ENCODE data around the gene PPP2R2B.
"Not testable (repeated sequence)": the region's sequence is repeated elsewhere in the genome, so short reads cannot be mapped to it uniquely, and the experiment has no call there.

The PPP2R2B gene

GRCh38 chr5:146607659-146608332 is 270.8 kb downstream of the PPP2R2B start:
- DNase-seq (ENCODE audit: low read depth): no peak

- no peak for DNase-seq (ENCODE audit: low read depth)
Measured at GRCh38 chr5:146606893-146607292, 271.7 kb downstream of the PPP2R2B start.

GRCh38 chr5:146600376-146600775 is 278.2 kb downstream of the PPP2R2B start:
- DNase-seq (ENCODE audit: low read depth): no peak

- no peak for DNase-seq (ENCODE audit: low read depth)
Measured at GRCh38 chr5:146599261-146599660, 279.3 kb downstream of the PPP2R2B start.

GRCh38 chr5:146595088-146595487 is 283.5 kb downstream of the PPP2R2B start:
- DNase-seq (ENCODE audit: low read depth): no peak

- DNase-seq (ENCODE audit: low read depth): no peak
Measured at GRCh38 chr5:146592352-146592751, 286.2 kb downstream of the PPP2R2B start.

- DNase-seq (ENCODE audit: low read depth): no peak
Measured at GRCh38 chr5:146589028-146589345, 289.6 kb downstream of the PPP2R2B start.

GRCh38 chr5:146588331-146589027 is 290.1 kb downstream of the PPP2R2B start:
- no peak for DNase-seq (ENCODE audit: low read depth)

- DNase-seq (ENCODE audit: low read depth): no peak
Measured at GRCh38 chr5:146586752-146587151, 291.8 kb downstream of the PPP2R2B start.

- no peak for DNase-seq (ENCODE audit: low read depth)
Measured at GRCh38 chr5:146584750-146585149, 293.8 kb downstream of the PPP2R2B start.

GRCh38 chr5:146582051-146582596 is 296.4 kb downstream of the PPP2R2B start:
- DNase-seq (ENCODE audit: low read depth): no peak

GRCh38 chr5:146580237-146580636 is 298.3 kb downstream of the PPP2R2B start:
- no peak for DNase-seq (ENCODE audit: low read depth)

GRCh38 chr5:146574713-146575112 is 303.8 kb downstream of the PPP2R2B start:
- no peak for DNase-seq (ENCODE audit: low read depth)

- no peak for DNase-seq (ENCODE audit: low read depth)
Measured at GRCh38 chr5:146568161-146568560, 310.4 kb downstream of the PPP2R2B start.

- peak; percentile 19 for DNase-seq (ENCODE audit: low read depth)
Measured at GRCh38 chr5:146565764-146566367, 312.7 kb downstream of the PPP2R2B start.

GRCh38 chr5:146564007-146564762 is 314.4 kb downstream of the PPP2R2B start:
- no peak for DNase-seq (ENCODE audit: low read depth)

GRCh38 chr5:146562461-146562860 is 316.1 kb downstream of the PPP2R2B start:
- DNase-seq (ENCODE audit: low read depth): no peak

- no peak for DNase-seq (ENCODE audit: low read depth)
Measured at GRCh38 chr5:146561711-146562110, 316.8 kb downstream of the PPP2R2B start.

GRCh38 chr5:146560205-146560812 is 318.2 kb downstream of the PPP2R2B start:
- DNase-seq (ENCODE audit: low read depth): no peak

- DNase-seq (ENCODE audit: low read depth): not testable (repeated sequence)
Measured at GRCh38 chr5:146556884-146557283, 321.7 kb downstream of the PPP2R2B start.

GRCh38 chr5:146553446-146553845 is 325.1 kb downstream of the PPP2R2B start:
- DNase-seq (ENCODE audit: low read depth): no peak

GRCh38 chr5:146549615-146550014 is 328.9 kb downstream of the PPP2R2B start:
- no peak for DNase-seq (ENCODE audit: low read depth)

Data from stimulated activated CD8-positive, alpha-beta memory T cell treated with anti-CD3 and anti-CD28 coated beads, Interleukin-12 subunit alpha, Interleukin-12 subunit beta, amount 100 ng/mL, for 1 hour (primary cell).